Measurements from ENCODE around the gene C2orf72.

- no peak for TF ChIP-seq POLR2A (IDR thresholded peaks at IDR 0.05)
- no peak for TF ChIP-seq CTCF (IDR thresholded peaks at IDR 0.05)
Observed at GRCh38 chr2:231047274-231047922, 10.1 kb downstream of the C2orf72 start.

All from uterus (tissue), 2 donors.